Caki2 (cell line): ENCODE results near the gene CCRL2. TPM values are rescaled to one million over a fixed set of nuclear protein-coding genes. Genes with fewer than 3 reads are reported as not detected.
A peak's percentile ranks its signal among the peaks of the same experiment; 100 is the strongest.
"Not testable (repeated sequence)": the region's sequence is repeated elsewhere in the genome, so short reads cannot be mapped to it uniquely, and the experiment has no call there.

Source experiments
- DNase-seq: peaks from one replicate; pipeline ENCODE4 v3.0.0-alpha.2; 2015; ENCODE audit warnings: low read depth
- in situ Hi-C: cut with HindIII; loops from 2 replicates; pipeline ENCODE4 v1.10.0; 2016; ENCODE audit warnings: low sequenced_read_pairs, low pct_unique_long_range_greater_than_20kb, mixed read lengths
- total RNA-seq: library from RNA; depleted of rRNA; stranded (reverse); fragments of >200 nt; shearing (Covaris generic); gene quantifications from 2 replicates; pipeline ENCODE4 v1.2.3, GENCODE V29; 2014; ENCODE audit warnings: low replicate concordance

CCRL2 gene
- total RNA-seq, 1 experiment from 2014 or later = not detected

- DNase-seq = no peak
- in situ Hi-C loops = no loop called here
These were observed 8.0 kb upstream of the CCRL2 start for GRCh38 chr3:46399098-46399497.

GRCh38 chr3:46399557-46399956 is 7.5 kb upstream of the CCRL2 start:
- in situ Hi-C loops = no loop called here
- DNase-seq = no peak

- in situ Hi-C loops = no loop called here
- no peak for DNase-seq
These were observed 6.9 kb upstream of the CCRL2 start for GRCh38 chr3:46400000-46400734.

DNA sequence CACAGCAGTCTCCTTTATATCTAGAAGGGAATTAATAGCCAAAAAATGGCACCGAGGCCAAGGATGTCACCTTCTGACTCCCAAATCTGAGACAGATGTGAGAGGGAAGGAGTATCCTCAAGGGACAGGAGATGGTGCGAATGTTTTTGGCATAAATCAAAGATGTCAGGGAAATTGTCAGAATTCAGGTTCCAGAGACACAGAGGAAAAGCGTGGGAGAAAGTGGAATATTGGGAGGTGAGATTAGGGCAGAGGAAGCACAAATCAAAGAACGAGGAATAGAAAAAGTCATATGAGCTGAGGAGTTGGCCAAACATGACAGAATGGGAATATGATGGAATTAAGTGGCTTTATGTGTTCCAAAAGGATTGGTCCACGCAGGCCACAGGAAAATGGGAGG is 6.2 kb upstream of the CCRL2 start:
- in situ Hi-C loops = no loop called here
- no peak for DNase-seq

- in situ Hi-C loops = no loop called here
- DNase-seq = no peak
These were observed 5.5 kb upstream of the CCRL2 start for GRCh38 chr3:46401579-46401978.

DNA sequence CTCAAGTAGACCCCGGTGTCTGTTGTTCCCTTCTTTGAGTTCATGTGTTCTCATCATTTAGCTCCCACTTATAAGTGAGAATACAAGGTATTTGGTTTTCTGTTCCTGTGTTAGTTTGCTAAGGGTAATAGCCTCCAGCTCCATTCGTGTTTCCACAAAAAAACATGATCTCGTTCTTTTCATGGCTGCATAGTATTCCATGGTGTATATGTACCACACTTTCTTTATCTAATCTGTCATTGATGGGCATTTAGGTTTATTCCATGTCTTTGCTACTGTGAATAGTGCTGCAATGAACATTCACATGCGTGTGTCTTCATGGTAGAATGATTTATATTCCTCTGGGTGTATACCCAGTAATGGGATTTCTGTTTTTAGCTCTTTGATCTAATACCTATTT is 4.2 kb upstream of the CCRL2 start:
- DNase-seq, in situ Hi-C loops: not testable (repeated sequence)

DNA sequence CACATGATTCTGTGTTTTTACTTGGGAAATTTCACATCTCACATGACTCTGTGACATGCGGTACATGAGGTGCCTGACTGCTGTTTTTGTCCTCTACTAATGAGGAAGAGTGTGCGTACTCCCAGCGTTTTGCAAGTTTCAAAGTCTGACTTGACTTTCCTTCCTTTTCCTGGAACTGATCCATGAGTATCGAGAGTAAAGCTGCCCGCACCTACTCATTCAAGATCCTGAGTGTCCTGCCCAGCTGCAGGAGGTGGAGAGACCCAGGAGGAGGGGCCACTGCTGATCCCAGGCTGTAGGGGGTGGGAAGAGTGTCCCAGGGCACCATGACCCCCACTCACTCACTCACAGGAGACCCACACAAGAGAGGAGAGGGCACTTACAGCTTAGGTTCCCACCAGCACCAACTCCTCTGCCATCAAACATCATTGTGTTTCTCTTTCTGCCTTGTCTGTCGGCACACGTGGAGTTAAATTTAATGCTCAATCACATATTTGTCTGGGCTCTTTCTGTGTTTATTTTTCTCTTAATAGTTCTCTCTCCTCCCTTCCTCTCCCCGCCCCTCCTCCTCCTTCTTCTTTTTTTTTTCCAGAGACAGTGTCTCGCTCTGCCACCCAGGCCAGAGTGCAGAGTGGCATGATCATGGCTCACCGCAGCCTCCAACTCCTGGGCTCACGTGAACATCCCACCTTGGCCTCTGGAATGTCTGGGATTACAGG is 1.6 kb upstream of the CCRL2 start:
- in situ Hi-C loops = no loop called here
- DNase-seq = peak; percentile 58

GRCh38 chr3:46406443-46406787 is 644 bp upstream of the CCRL2 start:
- in situ Hi-C loops = no loop called here
- DNase-seq = no peak

DNA sequence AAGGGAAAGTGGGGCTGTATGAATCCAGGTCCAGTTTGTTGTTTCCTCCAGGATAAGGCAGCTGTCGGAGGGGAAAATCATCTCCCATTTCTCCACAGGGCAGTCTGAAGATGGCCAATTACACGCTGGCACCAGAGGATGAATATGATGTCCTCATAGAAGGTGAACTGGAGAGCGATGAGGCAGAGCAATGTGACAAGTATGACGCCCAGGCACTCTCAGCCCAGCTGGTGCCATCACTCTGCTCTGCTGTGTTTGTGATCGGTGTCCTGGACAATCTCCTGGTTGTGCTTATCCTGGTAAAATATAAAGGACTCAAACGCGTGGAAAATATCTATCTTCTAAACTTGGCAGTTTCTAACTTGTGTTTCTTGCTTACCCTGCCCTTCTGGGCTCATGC is 911 bp downstream of the CCRL2 start:
- in situ Hi-C loops = no loop called here
- DNase-seq = no peak

DNA sequence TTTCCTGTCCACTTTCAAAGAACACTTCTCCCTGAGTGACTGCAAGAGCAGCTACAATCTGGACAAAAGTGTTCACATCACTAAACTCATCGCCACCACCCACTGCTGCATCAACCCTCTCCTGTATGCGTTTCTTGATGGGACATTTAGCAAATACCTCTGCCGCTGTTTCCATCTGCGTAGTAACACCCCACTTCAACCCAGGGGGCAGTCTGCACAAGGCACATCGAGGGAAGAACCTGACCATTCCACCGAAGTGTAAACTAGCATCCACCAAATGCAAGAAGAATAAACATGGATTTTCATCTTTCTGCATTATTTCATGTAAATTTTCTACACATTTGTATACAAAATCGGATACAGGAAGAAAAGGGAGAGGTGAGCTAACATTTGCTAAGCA is 1.8 kb downstream of the CCRL2 start:
- DNase-seq = no peak
- in situ Hi-C loops = no loop called here

DNA sequence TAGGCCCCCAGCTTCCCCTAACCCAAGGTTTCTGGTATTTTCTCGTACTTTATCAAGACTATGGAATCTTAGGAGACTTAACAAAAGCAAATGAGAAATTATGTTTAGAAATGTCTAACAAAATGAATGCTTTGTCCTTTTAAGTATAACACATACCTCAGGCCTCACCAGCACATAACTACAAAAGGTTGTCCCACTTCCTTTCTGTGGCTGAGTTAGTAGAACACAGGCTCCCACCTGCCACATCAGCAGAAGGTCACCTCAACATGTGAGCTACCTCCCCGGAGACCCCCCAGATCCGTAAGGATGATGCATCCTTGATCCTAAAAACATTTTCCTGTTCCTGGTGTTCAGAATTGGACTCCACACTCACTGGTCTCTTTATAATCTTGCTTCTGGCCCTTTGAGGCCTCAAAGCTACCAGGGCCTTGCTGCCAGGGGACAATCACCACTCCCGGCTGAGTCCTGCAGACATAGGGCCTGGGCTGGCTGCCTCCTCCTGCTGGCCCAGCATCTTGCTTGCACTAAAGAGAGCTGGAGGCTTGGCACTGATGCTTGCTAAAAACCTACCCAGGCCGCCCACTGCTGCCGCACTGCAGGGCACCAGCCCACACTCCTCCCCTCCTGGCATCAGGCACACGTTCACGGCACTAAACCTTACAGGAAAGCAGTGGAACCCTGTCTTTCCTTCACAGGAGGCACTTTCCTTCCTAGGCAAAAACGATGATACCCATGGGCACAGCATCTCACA is 2.9 kb downstream of the CCRL2 start:
- no peak for DNase-seq
- in situ Hi-C loops = no loop called here

DNA sequence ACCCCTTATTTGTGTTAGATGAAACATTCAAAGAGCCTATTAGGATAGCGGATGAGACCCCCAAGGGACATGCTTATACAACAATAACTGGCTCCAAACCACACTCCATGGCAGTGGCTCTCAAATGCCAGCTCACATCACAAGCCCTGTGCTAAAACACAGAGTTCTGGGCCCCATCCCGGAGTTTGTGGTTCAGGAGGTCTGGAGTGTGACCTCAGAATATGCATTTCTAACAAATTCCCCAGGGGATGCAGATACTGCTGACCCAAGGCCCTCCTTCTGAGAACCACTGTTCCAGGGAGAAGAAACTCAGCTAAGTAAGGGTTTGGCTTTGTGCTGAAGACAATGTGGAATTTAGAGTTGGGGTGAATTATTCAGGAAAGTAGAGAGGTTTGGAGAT is 3.6 kb downstream of the CCRL2 start:
- in situ Hi-C loops = no loop called here

DNA sequence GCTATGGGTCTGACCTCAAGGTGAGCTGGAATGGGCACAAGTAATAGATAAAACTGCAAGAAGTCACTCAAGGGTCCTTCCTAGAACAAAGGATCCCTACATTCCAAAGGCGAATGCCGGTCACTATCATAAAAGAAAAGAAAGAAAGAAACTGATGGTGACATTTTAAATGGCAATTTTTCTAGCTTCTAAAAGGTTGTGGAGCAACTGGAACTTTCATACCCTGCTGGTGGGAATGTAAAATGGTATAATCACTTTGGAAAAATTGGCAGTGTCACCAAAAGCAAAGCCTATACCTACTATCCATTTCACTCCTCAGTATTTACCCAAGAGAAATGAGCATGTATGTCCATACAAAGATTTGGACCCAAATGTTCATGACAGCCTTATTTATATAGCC is 4.2 kb downstream of the CCRL2 start:
- in situ Hi-C loops = no loop called here
- no peak for DNase-seq

More for the DNA sequence above, 3.6 kb downstream of the CCRL2 start:
- no peak for DNase-seq

DNA sequence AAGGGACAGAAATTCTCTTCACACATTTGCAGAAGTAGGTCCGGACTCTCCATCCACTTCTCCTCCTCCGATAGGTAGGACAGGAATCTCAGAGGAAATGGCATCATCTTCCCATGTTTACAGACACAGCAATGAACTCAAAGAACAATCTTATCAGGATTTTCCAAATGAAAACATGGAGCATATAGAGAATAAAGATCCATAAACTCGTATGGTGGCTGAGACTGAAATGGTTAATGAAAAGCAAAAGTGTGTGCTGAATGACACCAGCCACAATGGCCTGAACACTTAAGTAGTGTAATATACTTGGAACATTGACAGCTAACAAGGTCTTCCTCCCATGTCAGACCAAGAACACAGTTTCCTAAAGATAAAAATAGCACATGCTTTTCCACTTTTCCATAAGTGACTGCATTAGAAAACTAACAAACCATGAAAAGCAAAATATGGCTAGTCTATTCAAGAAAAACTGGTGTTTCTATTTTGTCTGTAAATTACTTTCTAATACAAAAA is 5.8 kb downstream of the CCRL2 start:
- DNase-seq = no peak
- in situ Hi-C loops = no loop called here

DNA sequence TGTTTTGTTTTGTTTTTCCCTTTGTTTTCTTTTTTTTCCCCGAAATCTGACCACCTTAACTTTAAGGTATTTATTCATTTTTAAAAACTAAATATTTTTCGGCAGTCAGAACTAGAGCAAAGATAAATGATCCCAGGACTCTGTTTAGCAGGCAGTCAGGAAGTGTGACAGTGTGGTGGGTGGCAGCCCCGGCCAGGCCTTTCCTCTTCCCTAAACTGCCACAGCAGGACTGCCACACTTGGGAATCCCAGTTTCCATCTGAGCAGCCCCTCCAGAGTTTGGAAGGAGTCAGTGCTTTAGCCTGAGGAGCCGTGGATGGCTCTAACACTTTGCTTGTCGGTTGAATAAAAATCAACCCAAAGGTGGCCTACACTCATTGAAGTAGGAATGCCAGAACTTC is 6.9 kb downstream of the CCRL2 start:
- in situ Hi-C loops = no loop called here
- DNase-seq = no peak

GRCh38 chr3:46414739-46415138 is 7.7 kb downstream of the CCRL2 start:
- in situ Hi-C loops = no loop called here
- no peak for DNase-seq

DNA sequence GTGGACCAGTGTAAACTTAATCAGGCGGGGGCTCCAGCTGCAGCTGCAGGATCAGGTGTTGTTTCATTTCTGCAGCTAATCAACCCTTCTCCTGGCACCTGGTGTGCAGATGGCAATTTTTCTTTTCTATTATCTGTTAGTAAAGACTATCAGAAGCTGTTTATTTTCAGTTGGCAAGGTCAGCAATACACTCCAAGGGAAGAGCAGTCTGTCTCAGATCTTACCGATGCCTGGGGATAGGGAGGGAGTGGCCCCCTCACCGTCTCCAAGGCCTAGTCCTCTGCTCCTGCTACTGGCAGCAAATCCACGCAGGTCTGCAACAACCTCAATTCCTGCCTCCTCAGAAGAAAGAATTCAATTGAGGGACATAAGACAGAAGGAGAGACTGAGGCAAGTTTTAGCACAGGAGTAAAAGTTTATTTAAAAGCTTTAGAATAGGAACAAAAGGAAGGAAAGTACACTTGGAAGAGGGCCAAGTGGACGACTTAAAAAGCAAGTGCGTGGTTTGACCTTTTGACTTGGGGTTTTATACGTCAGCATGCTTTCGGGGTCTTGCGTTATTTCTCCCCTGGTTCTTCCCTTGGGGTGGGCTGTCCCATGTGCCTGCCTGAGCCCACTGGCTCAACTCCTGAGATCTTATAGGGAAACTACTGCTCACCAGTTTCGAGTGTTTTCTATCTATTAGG is 9.2 kb downstream of the CCRL2 start:
- in situ Hi-C loops = no loop called here
- no peak for DNase-seq

DNA sequence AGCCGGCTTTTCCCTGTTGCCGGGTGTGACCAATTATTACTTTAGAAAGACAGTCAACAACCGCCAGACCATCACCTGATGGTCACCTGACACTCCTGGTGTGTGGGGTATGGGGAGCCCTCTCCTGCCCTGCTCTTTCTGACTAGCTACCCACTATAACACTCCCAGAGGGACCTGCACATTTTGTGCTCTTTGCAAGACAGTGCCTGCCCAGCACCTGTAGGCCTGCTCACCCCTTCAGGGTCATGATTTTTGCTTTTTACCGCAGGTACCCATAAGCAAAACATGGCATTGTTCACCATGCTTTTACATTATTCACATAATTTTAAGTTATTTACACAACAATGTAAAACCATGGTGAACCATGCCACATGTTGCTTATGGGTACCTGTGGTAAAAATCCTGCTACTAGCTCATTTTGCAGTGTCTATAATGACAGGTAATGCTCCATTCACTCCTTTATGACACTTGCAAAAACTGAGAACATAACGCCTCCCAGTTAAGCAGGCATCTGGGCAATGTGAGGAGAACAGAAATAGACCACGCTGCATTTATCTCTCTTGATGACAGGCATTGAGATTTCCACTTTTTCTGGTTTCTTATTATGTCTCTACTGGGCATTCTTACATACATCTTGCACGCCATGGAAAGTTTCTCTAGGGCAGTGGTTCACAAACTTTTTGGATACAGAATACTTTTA is 9.9 kb downstream of the CCRL2 start:
- DNase-seq = no peak
- in situ Hi-C loops = no loop called here
